HG03575 (cell line): ENCODE results near the gene RPL11.
"Not testable (repeated sequence)": the region's sequence is repeated elsewhere in the genome, so short reads cannot be mapped to it uniquely, and the experiment has no call there.

Experiments used
- ATAC-seq: cut with Tn5 transposase; IDR thresholded peaks from one replicate; pipeline ENCODE4 v1.9.1; 2021; ENCODE audit not compliant: unreplicated experiment, insufficient number of reproducible peaks, low FRiP score; ENCODE audit errors: extremely low read depth

The RPL11 gene

GRCh38 chr1:23691499-23692307, at the start of gene RPL11:
Gene RPL11 (plus strand): TSS chr1:23691806. CDS start chr1:23691824, 18 bp downstream.
- ATAC-seq: no peak

DNA sequence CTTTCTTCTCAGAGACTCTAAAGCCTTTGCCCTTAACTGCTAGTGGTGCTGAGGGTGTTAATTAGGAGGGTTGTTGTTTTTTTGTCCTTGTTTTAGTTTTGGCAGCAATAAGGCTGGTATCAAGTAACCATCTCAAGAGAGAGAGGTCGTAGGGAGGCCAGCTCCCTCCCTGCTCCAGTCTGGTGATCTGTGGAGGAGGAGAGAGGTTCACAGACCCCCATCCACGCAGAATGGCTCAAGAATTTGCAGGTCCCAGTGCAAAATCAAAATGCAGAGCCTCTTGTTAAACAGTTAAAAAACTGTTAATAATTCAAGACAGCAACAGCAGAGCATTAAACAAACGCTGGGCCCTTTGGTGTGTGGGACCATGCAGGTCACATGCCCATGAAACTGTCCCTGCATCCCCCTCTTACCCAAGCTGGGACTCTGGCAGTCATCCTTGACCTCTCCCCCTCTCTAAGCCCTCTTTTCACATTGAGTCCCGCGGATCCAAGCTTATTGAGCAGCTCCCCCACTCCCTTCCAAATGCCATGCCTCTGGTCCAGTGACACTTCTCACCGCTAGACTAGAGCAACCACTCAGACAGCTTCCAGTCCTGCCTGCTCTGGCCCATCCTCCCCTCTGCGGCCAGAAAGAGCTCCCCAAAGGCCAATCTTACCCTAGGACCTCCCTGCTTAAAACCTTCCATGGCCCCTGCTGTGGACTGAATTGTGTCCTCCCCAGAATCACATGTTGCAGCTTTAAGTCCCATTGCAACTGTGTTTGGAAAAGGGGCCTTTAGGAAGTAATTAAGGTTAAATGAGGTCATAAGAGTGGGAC, 47.7 kb upstream of the RPL11 start:
- no peak for ATAC-seq

- ATAC-seq: no peak
Observed at GRCh38 chr1:23644555-23644866, 47.1 kb upstream of the RPL11 start.

- ATAC-seq: no peak
Observed at GRCh38 chr1:23645338-23645737, 46.3 kb upstream of the RPL11 start.

DNA sequence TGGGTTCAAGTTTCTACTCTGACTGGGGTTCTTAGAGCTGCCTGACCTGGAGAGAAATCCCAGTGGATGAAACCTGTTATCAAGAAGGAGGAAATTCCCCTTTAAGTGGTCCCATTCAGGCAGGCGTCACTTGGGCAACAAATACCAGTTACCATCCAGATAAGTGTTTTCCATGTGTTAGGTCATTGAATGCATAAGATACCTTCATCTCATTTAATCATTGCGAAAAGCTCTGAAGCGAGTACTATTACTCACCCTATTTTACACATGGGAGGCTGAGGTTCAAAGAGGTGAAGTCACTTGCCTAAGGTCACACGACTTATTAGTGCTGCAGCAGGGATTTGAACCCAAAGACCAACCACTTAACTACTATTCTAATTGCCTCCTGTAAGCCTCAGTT, 45.5 kb upstream of the RPL11 start:
- no peak for ATAC-seq

- ATAC-seq: no peak
Observed at GRCh38 chr1:23646541-23646940, 45.1 kb upstream of the RPL11 start.

GRCh38 chr1:23648576-23648975, 43.0 kb upstream of the RPL11 start:
- ATAC-seq: no peak

GRCh38 chr1:23649157-23649556, 42.4 kb upstream of the RPL11 start:
- ATAC-seq: not testable (repeated sequence)

DNA sequence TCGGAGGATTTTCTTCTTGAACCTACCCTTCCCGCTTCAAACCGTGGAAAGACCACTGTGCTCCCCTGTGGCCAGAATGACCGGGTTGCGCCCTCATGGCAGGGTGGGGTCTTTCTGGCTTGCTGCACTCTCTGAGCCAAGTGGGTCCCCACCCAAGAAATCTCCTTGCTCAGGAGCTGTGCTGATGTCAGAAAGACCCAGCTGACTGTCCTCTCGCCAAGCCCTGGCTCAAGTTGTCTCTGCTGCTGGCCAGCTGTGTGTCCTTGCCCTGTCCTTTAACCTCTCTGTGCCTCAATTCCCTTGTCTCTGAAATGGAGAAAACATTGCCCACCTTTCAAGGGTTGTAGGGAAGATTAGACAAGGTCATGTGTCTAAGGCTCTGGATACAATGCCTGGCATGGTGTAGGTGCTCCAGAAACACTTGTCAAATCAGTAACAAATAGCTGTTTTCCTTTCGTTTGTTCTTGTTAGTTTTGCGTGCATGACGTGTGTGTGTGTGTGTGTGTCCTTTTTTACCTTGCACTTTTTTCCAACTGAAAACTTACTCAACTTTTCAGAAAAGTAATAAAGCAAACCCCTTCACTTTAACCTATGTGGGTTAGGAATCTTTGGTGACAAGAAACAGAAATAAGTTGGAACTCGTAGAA, 41.1 kb upstream of the RPL11 start:
- ATAC-seq: no peak

DNA sequence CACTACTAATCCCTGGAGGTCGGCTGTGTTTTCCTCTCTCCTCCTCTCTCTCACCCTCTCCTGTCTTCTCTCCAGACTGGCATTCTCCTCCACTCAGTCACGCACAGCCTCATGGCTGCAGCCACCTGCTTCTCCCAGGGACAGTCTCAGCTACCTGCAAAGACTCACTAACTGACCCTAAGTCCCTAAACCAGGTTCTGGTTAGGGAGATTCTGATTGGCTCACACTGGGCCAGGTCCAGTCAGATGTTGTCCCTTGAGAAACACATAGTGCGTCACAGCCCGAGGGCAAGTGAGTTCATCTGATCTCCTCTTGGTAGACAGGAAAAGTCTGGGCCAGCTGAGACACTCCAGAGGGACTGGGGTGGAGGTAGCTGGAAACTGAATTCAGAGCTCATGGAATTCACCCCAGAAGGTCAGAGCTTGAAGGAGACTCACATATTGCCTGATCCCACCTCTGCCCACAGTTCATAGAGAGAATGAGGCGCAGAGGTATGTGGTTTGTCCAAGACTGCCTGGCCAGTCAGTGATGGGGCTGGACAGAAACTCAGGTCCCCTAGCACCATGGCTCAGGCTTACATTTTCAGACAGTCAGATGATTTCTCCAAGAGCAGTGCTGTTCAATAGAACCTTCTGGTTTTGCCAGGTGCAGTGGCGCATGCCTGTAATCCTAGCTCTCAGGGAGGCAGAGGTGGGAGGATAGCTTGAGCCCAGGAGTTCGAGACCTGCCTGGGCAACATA, 40.4 kb upstream of the RPL11 start:
- ATAC-seq: no peak

GRCh38 chr1:23657659-23658275, 33.8 kb upstream of the RPL11 start:
- no peak for ATAC-seq

DNA sequence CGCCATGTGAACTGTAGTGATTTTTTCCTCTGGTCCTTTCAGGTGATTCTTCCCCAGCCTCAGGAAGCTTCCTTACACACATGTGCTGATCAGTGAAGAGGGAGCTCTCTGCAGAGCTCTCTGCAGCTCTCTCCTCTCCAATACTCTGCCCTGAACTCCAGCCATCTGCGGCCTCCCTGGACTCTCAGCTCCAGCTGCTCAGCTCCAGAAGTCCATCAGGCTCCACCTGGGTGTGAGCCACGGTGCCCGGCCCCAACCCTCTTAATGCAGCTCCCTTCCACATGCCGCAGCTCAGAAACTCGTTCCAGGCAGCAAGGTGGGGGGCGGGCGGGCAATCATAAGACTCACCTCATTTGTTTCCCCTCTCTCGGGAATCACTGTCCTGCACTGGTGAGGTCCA, 30.9 kb upstream of the RPL11 start:
- no peak for ATAC-seq

DNA sequence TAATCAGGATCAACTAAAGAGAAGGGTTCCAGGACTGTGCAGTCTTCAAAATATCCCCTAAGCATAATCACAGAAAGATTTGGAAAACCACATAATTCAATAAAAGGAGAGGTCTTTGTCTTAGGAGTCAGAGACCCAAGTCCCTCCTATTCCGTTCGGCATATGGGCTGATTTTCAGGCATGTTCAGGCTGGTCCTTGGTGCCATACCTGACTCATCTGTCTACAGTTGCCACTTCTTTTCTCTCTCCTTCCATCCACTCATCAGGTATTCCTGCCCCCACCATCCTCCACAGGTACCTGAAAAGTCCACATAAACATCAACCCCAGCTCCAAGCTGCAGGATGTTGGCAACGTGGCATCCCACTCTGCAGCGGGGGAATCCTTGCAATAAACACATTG, 29.7 kb upstream of the RPL11 start:
- no peak for ATAC-seq

- no peak for ATAC-seq
Observed at GRCh38 chr1:23664837-23665795, 26.5 kb upstream of the RPL11 start.

- ATAC-seq: no peak
Observed at GRCh38 chr1:23667411-23667810, 24.2 kb upstream of the RPL11 start.

- no peak for ATAC-seq
Observed at GRCh38 chr1:23670709-23671108, 20.9 kb upstream of the RPL11 start.

- ATAC-seq: no peak
Observed at GRCh38 chr1:23673086-23673813, 18.4 kb upstream of the RPL11 start.
